Liver (tissue), 9 donors: ENCODE results near the gene USP11. TPM values are rescaled to one million over a fixed set of nuclear protein-coding genes. Genes with fewer than 3 reads are reported as not detected.

ENCODE experiments used
- DNase-seq: peaks from one replicate; pipeline ENCODE4 v3.0.0-alpha.2; 2017; ENCODE audit warnings: low spot score
- H3K27ac ChIP-seq, 2 donors: one replicate each; pipeline ENCODE4 v1.7.0; 2013; ENCODE audit warnings: inconsistent platforms in 2 of 2, low read length in 2 of 2, control low read depth in 1 of 2, low read depth in 1 of 2, mild to moderate bottlenecking in 1 of 2
- H3K27me3 ChIP-seq, 4 donors: one replicate each; pipeline versions ENCODE4 v1.6.1 to v1.7.0; 2013; ENCODE audit warnings: low read length in 3 of 4, inconsistent platforms in 1 of 4, mild to moderate bottlenecking in 1 of 4, moderate library complexity in 1 of 4; ENCODE audit not compliant: control insufficient read depth in 4 of 4, insufficient read depth in 4 of 4
- H3K36me3 ChIP-seq, 4 donors: one replicate each; pipeline versions ENCODE4 v1.6.1 to v1.7.0; 2013; ENCODE audit warnings: low read length in 3 of 4, mild to moderate bottlenecking in 3 of 4, low read depth in 1 of 4, moderate library complexity in 1 of 4; ENCODE audit not compliant: control insufficient read depth in 4 of 4, insufficient read depth in 3 of 4
- H3K4me1 ChIP-seq, 4 donors: one replicate each; pipeline versions ENCODE4 v1.6.1 to v1.7.0; 2013; ENCODE audit warnings: low read length in 3 of 4, mild to moderate bottlenecking in 3 of 4, moderate library complexity in 1 of 4; ENCODE audit not compliant: control insufficient read depth in 4 of 4, insufficient read depth in 4 of 4
- H3K4me3 ChIP-seq, 3 donors: one replicate each; pipeline versions ENCODE4 v1.6.1 to v1.7.0; 2013; ENCODE audit warnings: low read length in 3 of 3, control low read depth in 1 of 3, low read depth in 1 of 3, mild to moderate bottlenecking in 1 of 3
- H3K9ac ChIP-seq, 2 donors: one replicate each; pipeline ENCODE4 v1.7.0; 2013; ENCODE audit warnings: low read length in 2 of 2, mild to moderate bottlenecking in 2 of 2, moderate library complexity in 2 of 2, control low read depth in 1 of 2, low read depth in 1 of 2
- H3K9me3 ChIP-seq, 4 donors: one replicate each; pipeline versions ENCODE4 v1.6.1 to v1.7.0; 2013; ENCODE audit warnings: low read length in 3 of 4; ENCODE audit not compliant: control insufficient read depth in 4 of 4
- ATF3 ChIP-seq: IDR thresholded peaks from 2 replicates; pipeline ENCODE4 v1.6.1; 2016; ENCODE audit warnings: antibody characterized with exemption
- EGR1 ChIP-seq, 2 donors: IDR thresholded peaks; 2 replicates each; pipeline ENCODE4 v1.6.1; 2016 to 2018; ENCODE audit warnings: antibody characterized with exemption in 2 of 2, low read depth in 2 of 2
- FOXA1 ChIP-seq: IDR thresholded peaks from 2 replicates; pipeline ENCODE4 v1.6.1; 2016; ENCODE audit warnings: antibody characterized with exemption
- FOXA2 ChIP-seq: IDR thresholded peaks from 2 replicates; pipeline ENCODE4 v1.6.1; 2016; ENCODE audit warnings: antibody characterized with exemption
- GABPA ChIP-seq, 2 donors: IDR thresholded peaks in 1 of 2; conservative IDR thresholded peaks in 1 of 2; 2 replicates each; pipeline ENCODE4 v1.6.1; 2016; ENCODE audit warnings: antibody characterized with exemption in 2 of 2, mild to moderate bottlenecking in 1 of 2, moderate library complexity in 1 of 2
- HNF4A ChIP-seq, 2 donors: conservative IDR thresholded peaks; 2 replicates each; pipeline ENCODE4 v1.6.1; 2016; ENCODE audit warnings: antibody characterized with exemption in 2 of 2, mild to moderate bottlenecking in 2 of 2
- HNF4G ChIP-seq: IDR thresholded peaks from 2 replicates; pipeline ENCODE4 v1.6.1; 2016; ENCODE audit warnings: antibody characterized with exemption
- JUND ChIP-seq, 2 donors: IDR thresholded peaks; 2 replicates each; pipeline ENCODE4 v1.6.1; 2016; ENCODE audit warnings: antibody characterized with exemption in 2 of 2
- NR2F2 ChIP-seq: IDR thresholded peaks from 2 replicates; pipeline ENCODE4 v1.6.1; 2016; ENCODE audit warnings: antibody characterized with exemption
- RAD21 ChIP-seq, 2 donors: IDR thresholded peaks; 2 replicates each; pipeline ENCODE4 v1.6.1; 2016; ENCODE audit warnings: antibody characterized with exemption in 2 of 2, mild to moderate bottlenecking in 2 of 2
- RXRA ChIP-seq, 2 donors: IDR thresholded peaks; 2 replicates each; pipeline ENCODE4 v1.6.1; 2017 to 2018; ENCODE audit warnings: antibody characterized with exemption in 2 of 2, mild to moderate bottlenecking in 1 of 2
- SP1 ChIP-seq: IDR thresholded peaks from 2 replicates; pipeline ENCODE4 v1.6.1; 2018; ENCODE audit warnings: antibody characterized with exemption, mild to moderate bottlenecking
- TAF1 ChIP-seq: conservative IDR thresholded peaks from 2 replicates; pipeline ENCODE4 v1.6.1; 2016; ENCODE audit warnings: antibody characterized with exemption, mild to moderate bottlenecking
- YY1 ChIP-seq: IDR thresholded peaks from 2 replicates; pipeline ENCODE4 v1.6.1; 2016; ENCODE audit warnings: antibody characterized with exemption, mild to moderate bottlenecking
- ZBTB33 ChIP-seq: IDR thresholded peaks from 2 replicates; pipeline ENCODE4 v1.6.1; 2016; ENCODE audit warnings: antibody characterized with exemption
- WGBS: extraction: QIAGEN DNeasy Blood & Tissue Kit; methylation state at CpG from one replicate; pipeline ENCODE4 v1.1.7; 2013; 5-methylcytosine and 5-hydroxymethylcytosine counted together
- polyA plus RNA-seq, 2 donors: library from polyadenylated mRNA; stranded (reverse) in 1 of 2; unstranded in 1 of 2; fragments of 200-250 nt in 1 of 2; fragments of >200 nt in 1 of 2; fragmentation: Nextera tagmentation in 1 of 2; extraction: Ambion mirVana in 1 of 2; gene quantifications; one replicate each; pipeline versions ENCODE4 v1.2.1 to v1.2.3, GENCODE V29; 2013 to 2015
- total RNA-seq, 2 donors: library from RNA; depleted of rRNA; stranded (reverse); fragments of >200 nt; gene quantifications; one replicate each; pipeline ENCODE4 v1.2.3, GENCODE V29; 2014
- TF ChIP-seq, protein P1 (sequence below): IDR thresholded peaks from 2 replicates; pipeline ENCODE4 v1.6.1; 2016; ENCODE audit warnings: antibody characterized with exemption
- TF ChIP-seq, protein P2 (sequence below): fragments of 150-350 bp; IDR thresholded peaks from 2 replicates; pipeline ENCODE4 v1.5.1; 2017; ENCODE audit warnings: improper control_type of control experiment, low read depth, low read length; ENCODE audit not compliant: missing input control
- TF ChIP-seq, protein P3 (sequence below): IDR thresholded peaks from 2 replicates; pipeline ENCODE4 v1.6.1; 2016; ENCODE audit warnings: antibody characterized with exemption, mild to moderate bottlenecking
- donor health status: healthy.
- donor health status: healthy.
- donor health status: healthy.
- donor health status: healthy.
- donor health status: healthy.

USP11 gene
- total and polyA plus RNA-seq, 4 donors: 9.6 to 24.3 (median 11.1) TPM

DNA sequence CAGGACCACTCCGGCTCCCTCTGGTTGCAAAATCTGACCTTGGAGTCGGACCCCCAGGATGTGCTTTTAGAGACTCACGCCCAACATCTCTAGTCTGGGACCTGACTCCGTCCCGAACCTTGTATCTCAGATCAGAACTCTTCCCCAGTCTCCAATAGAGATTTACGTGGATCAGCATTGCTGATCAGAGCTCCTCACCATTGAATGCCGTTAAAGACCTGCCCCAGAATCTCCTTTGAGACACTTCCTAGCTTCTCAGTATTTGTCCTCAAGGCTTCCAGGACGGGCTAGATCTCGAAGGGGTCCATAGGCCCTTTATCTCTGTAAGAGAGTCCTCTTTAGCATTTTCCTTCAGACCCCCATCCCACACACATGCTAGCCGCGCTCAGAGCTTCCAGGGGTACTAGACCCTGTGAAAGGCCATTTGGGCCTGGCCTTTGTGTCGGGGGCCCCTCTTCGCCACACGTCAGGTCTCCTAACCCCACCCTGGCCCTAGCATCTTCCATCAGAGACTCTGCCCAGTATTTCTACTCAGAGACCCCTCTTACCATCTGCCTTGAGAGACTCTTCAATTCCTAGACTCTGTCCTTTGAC, 38.5 kb upstream of the USP11 start:
- WGBS: 14% methylated on average over 14 of the region's 14 CpGs
- H3K9ac ChIP-seq: peak overlapping the region; percentile 70 to 90
- peaks cover 0 to 4% (median 0%) of the 10 kb centered on the region in 4 donors for H3K27me3 ChIP-seq
- no peak for DNase-seq
- peak overlapping the region; percentile 91 to 94 for H3K27ac ChIP-seq
- no peaks in the 10 kb centered on the region for H3K9me3 ChIP-seq
- peaks cover 8 to 49% (median 31%) of the 10 kb centered on the region in 4 donors for H3K4me1 ChIP-seq
- TF ChIP-seq YY1 (no peak), FOXA1 (no peak), EGR1 (IDR thresholded peaks at IDR 0.05; ENCODE audit: low read depth in 2 of 2) (no peak), FOXA2 (no peak), RAD21 (IDR thresholded peaks at IDR 0.05) (no peak), RXRA (IDR thresholded peaks at IDR 0.05) (no peak), NR2F2 (no peak), SP1 (no peak), GABPA (IDR thresholded peaks at IDR 0.05 in 1 of 2, conservative IDR thresholded peaks at IDR 0.05 in 1 of 2) (no peak), ZBTB33 (no peak), ATF3 (no peak), HNF4A (conservative IDR thresholded peaks at IDR 0.05) (no peak), HNF4G (no peak), TAF1 (no peak), JUND (IDR thresholded peaks at IDR 0.05) (no peak)
- TF ChIP-seq, protein P1, sequence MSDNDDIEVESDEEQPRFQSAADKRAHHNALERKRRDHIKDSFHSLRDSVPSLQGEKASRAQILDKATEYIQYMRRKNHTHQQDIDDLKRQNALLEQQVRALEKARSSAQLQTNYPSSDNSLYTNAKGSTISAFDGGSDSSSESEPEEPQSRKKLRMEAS: no peak
- TF ChIP-seq, protein P2, sequence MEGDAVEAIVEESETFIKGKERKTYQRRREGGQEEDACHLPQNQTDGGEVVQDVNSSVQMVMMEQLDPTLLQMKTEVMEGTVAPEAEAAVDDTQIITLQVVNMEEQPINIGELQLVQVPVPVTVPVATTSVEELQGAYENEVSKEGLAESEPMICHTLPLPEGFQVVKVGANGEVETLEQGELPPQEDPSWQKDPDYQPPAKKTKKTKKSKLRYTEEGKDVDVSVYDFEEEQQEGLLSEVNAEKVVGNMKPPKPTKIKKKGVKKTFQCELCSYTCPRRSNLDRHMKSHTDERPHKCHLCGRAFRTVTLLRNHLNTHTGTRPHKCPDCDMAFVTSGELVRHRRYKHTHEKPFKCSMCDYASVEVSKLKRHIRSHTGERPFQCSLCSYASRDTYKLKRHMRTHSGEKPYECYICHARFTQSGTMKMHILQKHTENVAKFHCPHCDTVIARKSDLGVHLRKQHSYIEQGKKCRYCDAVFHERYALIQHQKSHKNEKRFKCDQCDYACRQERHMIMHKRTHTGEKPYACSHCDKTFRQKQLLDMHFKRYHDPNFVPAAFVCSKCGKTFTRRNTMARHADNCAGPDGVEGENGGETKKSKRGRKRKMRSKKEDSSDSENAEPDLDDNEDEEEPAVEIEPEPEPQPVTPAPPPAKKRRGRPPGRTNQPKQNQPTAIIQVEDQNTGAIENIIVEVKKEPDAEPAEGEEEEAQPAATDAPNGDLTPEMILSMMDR: no peak
- TF ChIP-seq, protein P3, sequence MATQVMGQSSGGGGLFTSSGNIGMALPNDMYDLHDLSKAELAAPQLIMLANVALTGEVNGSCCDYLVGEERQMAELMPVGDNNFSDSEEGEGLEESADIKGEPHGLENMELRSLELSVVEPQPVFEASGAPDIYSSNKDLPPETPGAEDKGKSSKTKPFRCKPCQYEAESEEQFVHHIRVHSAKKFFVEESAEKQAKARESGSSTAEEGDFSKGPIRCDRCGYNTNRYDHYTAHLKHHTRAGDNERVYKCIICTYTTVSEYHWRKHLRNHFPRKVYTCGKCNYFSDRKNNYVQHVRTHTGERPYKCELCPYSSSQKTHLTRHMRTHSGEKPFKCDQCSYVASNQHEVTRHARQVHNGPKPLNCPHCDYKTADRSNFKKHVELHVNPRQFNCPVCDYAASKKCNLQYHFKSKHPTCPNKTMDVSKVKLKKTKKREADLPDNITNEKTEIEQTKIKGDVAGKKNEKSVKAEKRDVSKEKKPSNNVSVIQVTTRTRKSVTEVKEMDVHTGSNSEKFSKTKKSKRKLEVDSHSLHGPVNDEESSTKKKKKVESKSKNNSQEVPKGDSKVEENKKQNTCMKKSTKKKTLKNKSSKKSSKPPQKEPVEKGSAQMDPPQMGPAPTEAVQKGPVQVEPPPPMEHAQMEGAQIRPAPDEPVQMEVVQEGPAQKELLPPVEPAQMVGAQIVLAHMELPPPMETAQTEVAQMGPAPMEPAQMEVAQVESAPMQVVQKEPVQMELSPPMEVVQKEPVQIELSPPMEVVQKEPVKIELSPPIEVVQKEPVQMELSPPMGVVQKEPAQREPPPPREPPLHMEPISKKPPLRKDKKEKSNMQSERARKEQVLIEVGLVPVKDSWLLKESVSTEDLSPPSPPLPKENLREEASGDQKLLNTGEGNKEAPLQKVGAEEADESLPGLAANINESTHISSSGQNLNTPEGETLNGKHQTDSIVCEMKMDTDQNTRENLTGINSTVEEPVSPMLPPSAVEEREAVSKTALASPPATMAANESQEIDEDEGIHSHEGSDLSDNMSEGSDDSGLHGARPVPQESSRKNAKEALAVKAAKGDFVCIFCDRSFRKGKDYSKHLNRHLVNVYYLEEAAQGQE: no peak
- peak overlapping the region; percentile 74 to 91 (median 80) for H3K4me3 ChIP-seq
- H3K36me3 ChIP-seq: peaks cover 0 to 13% (median 5%) of the 10 kb centered on the region in 4 donors
